ENCODE measurements around the gene FOCAD.

The FOCAD gene

DNA sequence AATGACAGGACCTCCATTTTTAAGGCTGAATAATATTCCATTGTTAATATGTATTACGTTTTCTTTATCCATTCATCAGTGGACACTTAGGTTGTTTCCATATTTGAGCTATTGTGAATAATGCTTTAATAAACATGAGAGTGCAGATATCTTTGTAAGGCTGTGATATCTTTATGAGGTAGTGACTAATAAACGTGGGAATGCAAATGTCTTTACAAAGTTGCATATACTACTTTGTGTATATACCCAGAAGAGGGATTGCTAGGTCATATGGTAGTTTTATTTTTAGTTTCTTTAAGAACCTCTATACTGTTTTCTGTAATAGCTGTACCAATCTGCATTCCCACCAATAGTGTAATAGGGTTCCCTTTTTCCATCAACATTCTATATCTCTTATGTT lies 148.7 kb downstream of the FOCAD start:
- no peaks in the 10 kb centered on the region for H3K27me3 ChIP-seq (ENCODE audit: control insufficient read depth in 2 of 2, insufficient read depth in 2 of 2, low read length in 2 of 2)
- H3K9ac ChIP-seq (ENCODE audit: low read depth in 1 of 2, low read length in 2 of 2), result no peak overlapping the region
- H3K27ac ChIP-seq (ENCODE audit: low read depth in 2 of 2, low read length in 2 of 2), result no peak overlapping the region
- H3K4me3 ChIP-seq (ENCODE audit: low read length in 2 of 2), result no peak overlapping the region
- no peaks in the 10 kb centered on the region for H3K36me3 ChIP-seq (ENCODE audit: control insufficient read depth in 2 of 2, insufficient read depth in 2 of 2, low read length in 2 of 2)
- H3K9me3 ChIP-seq (ENCODE audit: control insufficient read depth in 2 of 2, low read length in 2 of 2), result no peaks in the 10 kb centered on the region
- H3K4me1 ChIP-seq (ENCODE audit: control insufficient read depth in 2 of 2, insufficient read depth in 2 of 2, low read length in 2 of 2), result no peaks in the 10 kb centered on the region

DNA sequence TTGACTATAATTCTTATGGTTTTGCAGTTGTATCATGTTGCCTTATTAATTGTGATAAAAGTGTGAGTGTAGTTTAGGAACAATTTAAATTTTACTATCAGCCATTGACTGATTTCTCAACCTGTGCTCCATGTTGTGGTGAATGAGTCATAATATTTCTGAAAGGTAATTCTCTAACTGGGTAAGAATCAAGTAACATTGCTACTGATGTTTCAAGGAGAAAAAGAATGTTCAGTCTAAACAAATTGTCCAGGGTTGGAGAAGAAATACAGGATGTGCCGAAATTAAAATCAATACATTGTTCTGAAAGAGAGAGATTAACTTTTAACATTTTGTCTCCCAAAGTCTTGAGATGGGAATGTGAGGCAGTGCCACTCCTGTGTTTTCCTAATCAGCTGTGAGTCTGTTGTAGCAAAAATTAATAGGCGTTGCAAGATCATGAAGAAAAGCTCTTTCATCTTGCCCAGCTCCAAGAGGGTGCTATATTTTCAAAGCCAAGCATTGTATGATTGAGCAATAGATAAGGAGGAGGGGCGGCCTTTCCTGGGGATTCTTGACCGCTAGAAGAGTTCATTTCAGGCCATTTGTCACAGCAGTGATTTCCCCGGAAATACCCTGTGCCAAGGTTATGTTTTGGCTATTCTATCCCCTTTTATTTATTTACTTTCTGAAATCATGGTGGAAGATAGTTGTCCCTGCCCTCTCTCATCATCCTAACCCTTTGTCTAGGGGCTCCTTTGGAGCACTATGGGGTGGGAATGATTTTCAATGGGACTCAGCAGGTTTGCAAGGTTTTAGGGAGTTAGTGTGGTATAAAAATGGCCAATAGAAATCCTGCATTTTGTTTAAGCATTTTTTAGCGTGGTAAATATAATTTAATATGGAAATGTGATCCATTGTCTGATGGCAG lies 151.6 kb downstream of the FOCAD start:
- Histone ChIP-seq H3K27me3 (ENCODE audit: control insufficient read depth in 2 of 2, insufficient read depth in 2 of 2, low read length in 2 of 2) (no peaks in the 10 kb centered on the region), H3K9ac (ENCODE audit: low read depth in 1 of 2, low read length in 2 of 2) (no peak overlapping the region), H3K36me3 (ENCODE audit: control insufficient read depth in 2 of 2, insufficient read depth in 2 of 2, low read length in 2 of 2) (no peaks in the 10 kb centered on the region), H3K9me3 (ENCODE audit: control insufficient read depth in 2 of 2, low read length in 2 of 2) (no peaks in the 10 kb centered on the region), H3K4me1 (ENCODE audit: control insufficient read depth in 2 of 2, insufficient read depth in 2 of 2, low read length in 2 of 2) (no peaks in the 10 kb centered on the region), H3K4me3 (ENCODE audit: low read length in 2 of 2) (no peak overlapping the region), H3K27ac (ENCODE audit: low read depth in 2 of 2, low read length in 2 of 2) (no peak overlapping the region)

DNA sequence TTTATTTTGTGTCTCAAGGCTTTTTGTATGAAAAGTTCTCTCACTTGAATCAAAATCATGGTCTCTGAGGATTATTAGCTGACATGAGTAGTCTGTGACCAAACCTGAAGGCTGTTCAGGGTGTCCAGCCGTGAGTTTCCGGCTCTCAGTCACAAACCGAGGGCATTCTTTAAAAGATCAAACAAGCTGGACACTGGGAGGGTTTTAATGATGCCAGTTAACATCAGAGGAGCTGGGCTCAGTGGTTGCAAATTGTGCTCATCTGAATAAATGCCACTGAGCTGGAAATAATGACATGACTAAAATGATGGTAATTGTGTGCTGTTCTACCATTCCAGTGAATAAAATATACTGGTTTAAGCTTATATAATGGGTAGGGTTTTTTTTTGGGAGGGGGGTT lies 153.1 kb downstream of the FOCAD start:
- Histone ChIP-seq H3K36me3 (ENCODE audit: control insufficient read depth in 2 of 2, insufficient read depth in 2 of 2, low read length in 2 of 2) (no peaks in the 10 kb centered on the region), H3K9ac (ENCODE audit: low read depth in 1 of 2, low read length in 2 of 2) (no peak overlapping the region), H3K9me3 (ENCODE audit: control insufficient read depth in 2 of 2, low read length in 2 of 2) (no peaks in the 10 kb centered on the region), H3K27ac (ENCODE audit: low read depth in 2 of 2, low read length in 2 of 2) (no peak overlapping the region), H3K27me3 (ENCODE audit: control insufficient read depth in 2 of 2, insufficient read depth in 2 of 2, low read length in 2 of 2) (no peaks in the 10 kb centered on the region), H3K4me3 (ENCODE audit: low read length in 2 of 2) (no peak overlapping the region), H3K4me1 (ENCODE audit: control insufficient read depth in 2 of 2, insufficient read depth in 2 of 2, low read length in 2 of 2) (no peaks in the 10 kb centered on the region)

DNA sequence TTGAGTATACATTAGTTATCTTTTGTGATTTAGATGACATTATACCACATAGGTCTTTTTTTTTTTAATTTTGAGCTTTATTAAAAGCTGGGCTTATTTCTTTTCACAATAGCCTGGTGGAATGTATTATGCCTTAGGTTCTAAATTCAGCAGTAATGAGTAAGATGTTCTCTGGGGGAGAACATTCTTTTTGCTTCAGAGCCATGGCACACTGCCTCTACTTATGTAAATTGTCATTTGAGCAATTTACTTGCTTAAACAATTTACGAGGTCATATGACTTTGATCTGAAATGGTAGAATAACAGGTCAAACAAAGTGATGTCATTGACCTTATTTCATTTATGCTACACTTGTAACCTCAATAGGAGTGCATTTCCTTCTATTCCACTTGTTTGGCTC lies 154.2 kb downstream of the FOCAD start:
- Histone ChIP-seq H3K36me3 (ENCODE audit: control insufficient read depth in 2 of 2, insufficient read depth in 2 of 2, low read length in 2 of 2) (no peaks in the 10 kb centered on the region), H3K27ac (ENCODE audit: low read depth in 2 of 2, low read length in 2 of 2) (no peak overlapping the region), H3K4me3 (ENCODE audit: low read length in 2 of 2) (no peak overlapping the region), H3K9me3 (ENCODE audit: control insufficient read depth in 2 of 2, low read length in 2 of 2) (peaks cover 0 to 3% of the 10 kb centered on the region in 2 donors), H3K9ac (ENCODE audit: low read depth in 1 of 2, low read length in 2 of 2) (no peak overlapping the region), H3K27me3 (ENCODE audit: control insufficient read depth in 2 of 2, insufficient read depth in 2 of 2, low read length in 2 of 2) (no peaks in the 10 kb centered on the region), H3K4me1 (ENCODE audit: control insufficient read depth in 2 of 2, insufficient read depth in 2 of 2, low read length in 2 of 2) (no peaks in the 10 kb centered on the region)

DNA sequence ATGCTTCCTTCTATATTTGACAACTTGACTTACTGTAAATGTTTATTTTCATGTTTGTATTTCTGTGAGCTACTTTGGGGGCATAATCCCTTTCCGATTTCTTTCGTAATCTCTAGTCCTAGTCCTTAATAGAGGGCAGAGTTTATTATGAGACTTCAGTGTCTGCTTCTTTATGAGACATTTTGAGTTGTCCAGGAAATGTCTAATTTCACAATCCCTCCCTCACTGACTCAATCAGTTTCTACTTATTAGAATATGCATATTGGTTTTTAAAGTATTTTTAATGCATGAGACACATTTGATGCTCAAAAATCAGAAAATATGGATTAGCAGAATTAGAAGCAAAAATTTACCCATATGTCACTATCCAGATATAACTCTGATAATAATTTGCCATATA lies 160.9 kb downstream of the FOCAD start:
- H3K27me3 ChIP-seq (ENCODE audit: control insufficient read depth in 2 of 2, insufficient read depth in 2 of 2, low read length in 2 of 2), result no peaks in the 10 kb centered on the region
- no peaks in the 10 kb centered on the region for H3K4me1 ChIP-seq (ENCODE audit: control insufficient read depth in 2 of 2, insufficient read depth in 2 of 2, low read length in 2 of 2)
- no peak overlapping the region for H3K27ac ChIP-seq (ENCODE audit: low read depth in 2 of 2, low read length in 2 of 2)
- H3K36me3 ChIP-seq (ENCODE audit: control insufficient read depth in 2 of 2, insufficient read depth in 2 of 2, low read length in 2 of 2), result no peaks in the 10 kb centered on the region
- H3K4me3 ChIP-seq (ENCODE audit: low read length in 2 of 2), result no peak overlapping the region
- H3K9ac ChIP-seq (ENCODE audit: low read depth in 1 of 2, low read length in 2 of 2), result no peak overlapping the region
- H3K9me3 ChIP-seq (ENCODE audit: control insufficient read depth in 2 of 2, low read length in 2 of 2), result peaks cover 0 to 3% of the 10 kb centered on the region in 2 donors

DNA sequence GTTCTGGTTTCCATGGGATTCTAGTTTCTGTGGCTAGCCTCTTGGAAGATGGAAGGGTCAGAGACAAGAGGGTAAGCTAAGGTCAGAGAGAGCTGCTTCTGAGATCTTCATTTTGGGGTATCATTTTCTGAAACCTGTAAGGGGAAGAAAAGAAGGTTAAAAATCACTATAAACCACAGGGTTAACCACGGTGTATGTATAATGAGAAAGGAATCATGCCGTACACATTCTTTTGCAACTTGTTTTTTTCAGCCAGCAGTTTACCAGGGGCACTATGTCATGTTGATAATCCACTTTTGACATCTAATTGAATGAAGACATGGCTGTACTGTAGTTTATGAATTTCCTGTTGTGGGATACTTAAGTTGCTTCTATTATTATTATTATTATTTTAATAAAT lies 164.4 kb downstream of the FOCAD start:
- Histone ChIP-seq H3K36me3 (ENCODE audit: control insufficient read depth in 2 of 2, insufficient read depth in 2 of 2, low read length in 2 of 2) (no peaks in the 10 kb centered on the region), H3K4me1 (ENCODE audit: control insufficient read depth in 2 of 2, insufficient read depth in 2 of 2, low read length in 2 of 2) (no peaks in the 10 kb centered on the region), H3K9ac (ENCODE audit: low read depth in 1 of 2, low read length in 2 of 2) (no peak overlapping the region), H3K9me3 (ENCODE audit: control insufficient read depth in 2 of 2, low read length in 2 of 2) (no peaks in the 10 kb centered on the region), H3K4me3 (ENCODE audit: low read length in 2 of 2) (no peak overlapping the region), H3K27me3 (ENCODE audit: control insufficient read depth in 2 of 2, insufficient read depth in 2 of 2, low read length in 2 of 2) (no peaks in the 10 kb centered on the region), H3K27ac (ENCODE audit: low read depth in 2 of 2, low read length in 2 of 2) (no peak overlapping the region)

DNA sequence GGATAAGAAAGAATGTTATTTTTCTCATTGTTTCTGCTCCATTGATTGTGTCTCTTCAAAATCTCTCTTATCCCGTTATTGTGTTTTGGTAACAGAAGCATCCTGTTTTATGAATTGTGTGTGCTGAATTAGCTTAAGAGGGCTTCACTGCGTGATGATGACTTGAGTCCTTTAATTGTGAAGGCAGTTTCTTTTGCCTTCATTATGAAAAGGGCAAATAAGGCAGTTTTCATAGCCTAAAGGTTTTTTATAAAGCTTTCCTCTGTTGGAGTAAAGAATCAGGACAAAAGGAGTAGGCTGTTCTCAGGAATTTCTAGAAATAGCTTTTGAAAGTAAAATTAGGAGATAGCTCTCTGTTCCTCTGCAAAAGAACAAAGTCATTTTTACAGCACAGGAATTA lies 169.8 kb downstream of the FOCAD start:
- H3K4me3 ChIP-seq (ENCODE audit: low read length in 2 of 2), result no peak overlapping the region
- H3K4me1 ChIP-seq (ENCODE audit: control insufficient read depth in 2 of 2, insufficient read depth in 2 of 2, low read length in 2 of 2), result no peaks in the 10 kb centered on the region
- no peaks in the 10 kb centered on the region for H3K36me3 ChIP-seq (ENCODE audit: control insufficient read depth in 2 of 2, insufficient read depth in 2 of 2, low read length in 2 of 2)
- H3K9me3 ChIP-seq (ENCODE audit: control insufficient read depth in 2 of 2, low read length in 2 of 2), result peaks cover 0 to 3% of the 10 kb centered on the region in 2 donors
- H3K27ac ChIP-seq (ENCODE audit: low read depth in 2 of 2, low read length in 2 of 2), result no peak overlapping the region
- H3K9ac ChIP-seq (ENCODE audit: low read depth in 1 of 2, low read length in 2 of 2), result no peak overlapping the region
- no peaks in the 10 kb centered on the region for H3K27me3 ChIP-seq (ENCODE audit: control insufficient read depth in 2 of 2, insufficient read depth in 2 of 2, low read length in 2 of 2)

DNA sequence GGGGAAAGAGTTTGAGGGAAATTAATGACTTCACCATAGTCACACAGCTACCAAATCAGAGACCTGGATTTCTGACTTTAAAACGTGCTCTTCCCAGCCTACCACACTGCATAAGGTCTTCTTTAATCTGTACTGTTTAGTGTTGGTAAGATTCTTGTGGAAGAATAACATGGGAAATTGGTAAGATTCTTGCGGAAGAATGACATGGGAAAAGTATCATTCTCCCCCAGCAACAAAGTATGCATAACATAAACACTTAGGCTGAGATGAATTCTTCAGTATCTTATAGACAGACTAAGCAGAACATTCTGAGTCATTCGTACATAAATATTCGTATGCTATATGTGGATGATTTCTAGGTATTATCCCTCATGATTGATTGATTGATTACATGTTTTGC lies 170.4 kb downstream of the FOCAD start:
- peaks cover 0 to 3% of the 10 kb centered on the region in 2 donors for H3K9me3 ChIP-seq (ENCODE audit: control insufficient read depth in 2 of 2, low read length in 2 of 2)
- no peak overlapping the region for H3K9ac ChIP-seq (ENCODE audit: low read depth in 1 of 2, low read length in 2 of 2)
- H3K4me1 ChIP-seq (ENCODE audit: control insufficient read depth in 2 of 2, insufficient read depth in 2 of 2, low read length in 2 of 2), result no peaks in the 10 kb centered on the region
- no peaks in the 10 kb centered on the region for H3K36me3 ChIP-seq (ENCODE audit: control insufficient read depth in 2 of 2, insufficient read depth in 2 of 2, low read length in 2 of 2)
- H3K27me3 ChIP-seq (ENCODE audit: control insufficient read depth in 2 of 2, insufficient read depth in 2 of 2, low read length in 2 of 2), result no peaks in the 10 kb centered on the region
- no peak overlapping the region for H3K4me3 ChIP-seq (ENCODE audit: low read length in 2 of 2)
- H3K27ac ChIP-seq (ENCODE audit: low read depth in 2 of 2, low read length in 2 of 2), result no peak overlapping the region

DNA sequence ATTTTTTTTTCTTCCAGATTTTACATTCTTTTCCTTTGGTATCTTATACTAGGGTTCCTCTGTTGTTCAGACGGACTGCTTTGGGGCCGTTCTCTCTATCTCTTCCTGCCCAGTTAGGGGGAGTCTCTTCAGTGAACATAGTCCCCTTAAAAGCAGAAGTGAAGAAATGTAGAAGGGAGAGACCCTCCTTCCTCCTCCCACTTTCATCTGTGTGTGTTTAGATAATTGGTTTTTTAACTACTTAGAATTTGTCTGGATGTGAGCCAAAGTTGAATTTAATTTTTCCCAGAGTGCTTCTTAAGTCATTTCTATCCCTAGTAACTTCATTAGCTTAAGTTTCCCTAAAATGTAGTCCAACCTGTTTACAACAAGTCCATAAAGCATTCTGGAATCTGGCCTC lies 179.9 kb downstream of the FOCAD start:
- Histone ChIP-seq H3K36me3 (ENCODE audit: control insufficient read depth in 2 of 2, insufficient read depth in 2 of 2, low read length in 2 of 2) (no peaks in the 10 kb centered on the region), H3K27me3 (ENCODE audit: control insufficient read depth in 2 of 2, insufficient read depth in 2 of 2, low read length in 2 of 2) (no peaks in the 10 kb centered on the region), H3K27ac (ENCODE audit: low read depth in 2 of 2, low read length in 2 of 2) (no peak overlapping the region), H3K9ac (ENCODE audit: low read depth in 1 of 2, low read length in 2 of 2) (no peak overlapping the region), H3K9me3 (ENCODE audit: control insufficient read depth in 2 of 2, low read length in 2 of 2) (no peaks in the 10 kb centered on the region), H3K4me3 (ENCODE audit: low read length in 2 of 2) (no peak overlapping the region), H3K4me1 (ENCODE audit: control insufficient read depth in 2 of 2, insufficient read depth in 2 of 2, low read length in 2 of 2) (no peaks in the 10 kb centered on the region)

DNA sequence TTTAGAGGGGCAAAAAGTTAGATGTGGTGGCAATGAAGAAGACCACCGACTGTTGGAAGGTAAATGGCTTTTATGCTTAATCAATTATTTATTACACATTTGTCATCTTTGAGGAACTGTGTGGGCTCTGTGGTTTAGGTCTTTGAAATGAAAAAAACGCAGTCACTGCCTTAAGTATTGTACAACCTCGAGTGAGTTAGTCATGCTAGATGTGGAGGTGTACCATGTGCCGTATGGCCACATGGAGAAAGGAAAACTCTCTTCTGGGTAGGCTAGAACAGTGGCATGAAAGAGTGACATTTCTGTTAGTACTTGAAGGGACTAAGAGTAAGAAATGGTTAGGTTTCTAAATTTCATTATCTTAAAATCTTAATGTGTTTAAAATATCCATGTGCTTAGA lies 181.3 kb downstream of the FOCAD start:
- H3K9me3 ChIP-seq (ENCODE audit: control insufficient read depth in 2 of 2, low read length in 2 of 2), result no peaks in the 10 kb centered on the region
- H3K4me3 ChIP-seq (ENCODE audit: low read length in 2 of 2), result no peak overlapping the region
- H3K36me3 ChIP-seq (ENCODE audit: control insufficient read depth in 2 of 2, insufficient read depth in 2 of 2, low read length in 2 of 2), result peaks cover 0 to under 1% of the 10 kb centered on the region in 2 donors
- H3K27ac ChIP-seq (ENCODE audit: low read depth in 2 of 2, low read length in 2 of 2), result no peak overlapping the region
- H3K27me3 ChIP-seq (ENCODE audit: control insufficient read depth in 2 of 2, insufficient read depth in 2 of 2, low read length in 2 of 2), result no peaks in the 10 kb centered on the region
- H3K4me1 ChIP-seq (ENCODE audit: control insufficient read depth in 2 of 2, insufficient read depth in 2 of 2, low read length in 2 of 2), result no peaks in the 10 kb centered on the region
- H3K9ac ChIP-seq (ENCODE audit: low read depth in 1 of 2, low read length in 2 of 2), result no peak overlapping the region
